ENCODE measurements around the gene UPK3A.

UPK3A gene

DNA sequence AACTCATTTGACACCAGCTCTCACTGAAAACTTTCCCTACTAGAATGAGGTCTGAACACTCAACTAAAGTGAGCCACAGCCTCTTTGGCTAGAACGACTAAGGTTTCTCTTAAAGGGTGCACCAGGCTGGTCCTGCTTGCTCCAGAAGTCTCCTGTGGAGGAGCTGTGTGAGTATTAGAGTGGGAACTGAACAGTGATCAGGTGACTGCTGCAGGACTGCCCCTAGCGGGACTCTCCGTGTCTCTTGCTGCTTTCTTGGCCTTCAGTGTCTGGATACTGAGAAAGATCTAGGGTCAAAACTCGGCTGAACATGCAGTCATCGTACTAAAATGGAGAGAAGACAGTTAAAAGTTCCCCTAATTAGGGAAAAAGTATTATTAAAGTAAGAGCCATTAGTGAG, 59.6 kb downstream of the UPK3A start:
- H3K4me3 ChIP-seq (ENCODE audit: low read depth, low read length) = no peak overlapping the region
- no peak for TF ChIP-seq MYC (IDR thresholded peaks at IDR 0.05; ENCODE audit: low read depth, low read length)
- TF ChIP-seq, protein P1, sequence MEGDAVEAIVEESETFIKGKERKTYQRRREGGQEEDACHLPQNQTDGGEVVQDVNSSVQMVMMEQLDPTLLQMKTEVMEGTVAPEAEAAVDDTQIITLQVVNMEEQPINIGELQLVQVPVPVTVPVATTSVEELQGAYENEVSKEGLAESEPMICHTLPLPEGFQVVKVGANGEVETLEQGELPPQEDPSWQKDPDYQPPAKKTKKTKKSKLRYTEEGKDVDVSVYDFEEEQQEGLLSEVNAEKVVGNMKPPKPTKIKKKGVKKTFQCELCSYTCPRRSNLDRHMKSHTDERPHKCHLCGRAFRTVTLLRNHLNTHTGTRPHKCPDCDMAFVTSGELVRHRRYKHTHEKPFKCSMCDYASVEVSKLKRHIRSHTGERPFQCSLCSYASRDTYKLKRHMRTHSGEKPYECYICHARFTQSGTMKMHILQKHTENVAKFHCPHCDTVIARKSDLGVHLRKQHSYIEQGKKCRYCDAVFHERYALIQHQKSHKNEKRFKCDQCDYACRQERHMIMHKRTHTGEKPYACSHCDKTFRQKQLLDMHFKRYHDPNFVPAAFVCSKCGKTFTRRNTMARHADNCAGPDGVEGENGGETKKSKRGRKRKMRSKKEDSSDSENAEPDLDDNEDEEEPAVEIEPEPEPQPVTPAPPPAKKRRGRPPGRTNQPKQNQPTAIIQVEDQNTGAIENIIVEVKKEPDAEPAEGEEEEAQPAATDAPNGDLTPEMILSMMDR (IDR thresholded peaks at IDR 0.05; ENCODE audit: low read depth, low read length) = no peak
- TF ChIP-seq POLR2A (IDR thresholded peaks at IDR 0.05; ENCODE audit: extremely low read depth, insufficient read length) = no peak
- TF ChIP-seq MAX (IDR thresholded peaks at IDR 0.05; ENCODE audit: low read depth, low read length) = no peak
- DNase-seq (ENCODE audit: low read depth) = no peak

Data from NB4 (cell line).